Activated T-helper 1 cell treated with anti-CD3 and anti-CD28 coated beads, Interleukin-2, amount 50 U/mL, for 16 hours (primary cell): Measurements from ENCODE around the gene CRCP.

Experiments
- DNase-seq, 2 donors: peaks; one replicate each; pipeline ENCODE4 v3.0.0-alpha.2; 2020; ENCODE audit warnings: low read depth in 1 of 2, low spot score in 1 of 2

CRCP gene

GRCh38 chr7:66186991-66187390 lies 72.3 kb downstream of the CRCP start:
- DNase-seq: no peak

GRCh38 chr7:66187905-66188304 lies 73.3 kb downstream of the CRCP start:
- DNase-seq: no peak

GRCh38 chr7:66188645-66189044 lies 74.0 kb downstream of the CRCP start:
- no peak for DNase-seq

GRCh38 chr7:66189695-66190503 lies 75.3 kb downstream of the CRCP start:
- DNase-seq: no peak

GRCh38 chr7:66190504-66190857 lies 75.8 kb downstream of the CRCP start:
- no peak for DNase-seq

DNA sequence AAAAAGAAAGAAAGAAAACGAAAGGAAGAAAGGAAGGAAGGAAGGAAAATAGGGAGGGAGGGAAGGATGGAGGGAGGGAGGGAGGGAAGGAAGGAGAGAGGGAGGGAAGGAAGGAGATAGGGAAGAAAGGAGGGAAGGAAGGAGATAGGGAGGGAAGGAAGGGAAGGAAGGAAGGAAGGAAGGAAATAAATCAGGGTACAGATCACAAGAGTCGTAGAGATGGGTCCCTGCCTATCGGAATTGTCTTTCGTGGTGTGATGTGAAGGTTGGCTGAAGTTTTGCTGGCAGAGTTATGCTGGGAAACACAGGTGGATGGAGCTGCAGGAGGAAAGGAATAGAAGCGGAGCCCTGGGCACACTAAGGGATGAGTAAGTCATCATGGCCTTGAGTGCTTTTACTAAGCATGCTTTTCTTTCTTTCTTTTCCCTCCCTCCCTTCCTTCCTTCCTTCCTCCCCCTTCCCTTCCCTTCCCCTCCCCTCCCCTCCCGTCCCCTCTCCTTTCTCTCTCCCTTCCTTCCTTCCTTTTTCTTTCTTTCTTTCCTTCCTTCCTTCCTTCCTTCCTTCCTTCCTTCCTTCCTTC lies 78.6 kb downstream of the CRCP start:
- DNase-seq: no peak

DNA sequence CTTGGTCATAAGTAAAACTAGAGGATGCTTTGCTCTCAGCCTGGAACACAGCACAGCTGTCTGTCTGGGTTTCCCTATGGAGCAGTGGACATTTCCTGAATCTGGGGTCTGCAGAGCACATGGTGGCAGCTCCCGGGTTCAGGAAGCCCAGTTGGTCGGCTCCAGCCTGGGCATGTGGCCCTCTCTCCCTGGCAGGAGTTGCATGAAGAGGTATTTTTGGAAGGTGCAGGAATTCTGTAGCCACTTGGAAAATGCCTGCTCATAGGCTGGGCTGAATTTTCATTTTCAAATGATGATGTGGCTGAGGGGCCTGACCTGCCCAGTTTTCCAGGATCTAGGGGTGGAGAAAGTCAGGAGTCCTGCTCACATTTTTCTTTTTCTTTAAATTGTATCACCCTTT lies 83.8 kb downstream of the CRCP start:
- no peak for DNase-seq

- DNase-seq: no peak
Measured at GRCh38 chr7:66198956-66199355, 84.3 kb downstream of the CRCP start.

DNA sequence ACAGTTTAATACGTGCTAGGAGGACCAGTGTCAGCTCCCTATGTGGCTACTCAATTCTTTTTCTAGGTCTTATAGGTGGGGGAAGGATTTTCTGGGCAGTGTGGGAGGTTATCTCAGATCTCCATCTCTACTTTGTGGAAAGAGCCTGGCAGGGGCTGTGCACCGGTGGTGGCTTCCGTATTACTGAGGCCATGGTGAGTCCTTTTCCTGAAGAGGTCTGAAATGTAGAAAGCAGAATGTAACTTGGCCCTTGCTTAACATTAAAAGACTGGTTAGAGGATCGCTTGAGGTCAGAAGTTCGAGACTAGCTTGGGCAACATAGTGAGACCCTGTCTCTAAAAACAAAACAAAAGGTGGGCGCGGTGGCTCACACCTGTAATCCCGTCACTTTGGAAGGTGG lies 87.8 kb downstream of the CRCP start:
- no peak for DNase-seq
